Right cardiac atrium (tissue), 5 donors: ENCODE results near the gene ASTN2. TPM values are rescaled to one million over a fixed set of nuclear protein-coding genes. Genes with fewer than 3 reads are reported as not detected.

Source experiments
- ATAC-seq, 2 donors: fragments of 200-7000 bp; cut with Tn5 transposase; one replicate each; pipeline versions ENCODE4 v1.8.0 to v1.9.1; 2020; ENCODE audit warnings: moderate library complexity in 2 of 2, mild to moderate bottlenecking in 1 of 2
- DNase-seq, 3 donors: peaks; one replicate each; pipeline ENCODE4 v3.0.0-alpha.2; 2020
- H3K27ac ChIP-seq: one replicate; pipeline ENCODE4 v1.5.1; 2013; ENCODE audit warnings: mild to moderate bottlenecking, low read length, control low read depth, moderate library complexity
- H3K27me3 ChIP-seq: one replicate; pipeline ENCODE4 v1.6.1; 2013; ENCODE audit not compliant: control insufficient read depth, insufficient read depth
- H3K4me1 ChIP-seq: one replicate; pipeline ENCODE4 v1.6.1; 2013; ENCODE audit warnings: low read length; ENCODE audit not compliant: control insufficient read depth, insufficient read depth
- H3K4me3 ChIP-seq: one replicate; pipeline ENCODE4 v1.5.1; 2013; ENCODE audit warnings: low read length, control low read depth
- H3K9me3 ChIP-seq: one replicate; pipeline ENCODE4 v1.6.1; 2013; ENCODE audit warnings: low read length; ENCODE audit not compliant: control insufficient read depth
- WGBS: extraction: QIAGEN DNeasy Blood & Tissue Kit; methylation state at CpG from one replicate; pipeline ENCODE4 v1.1.7; 2013; 5-methylcytosine and 5-hydroxymethylcytosine counted together
- intact Hi-C, 4 donors: fragments of 100-400 bp; cut with DNase I; formaldehyde crosslinking; loops; one replicate each; pipeline versions ENCODE4 v1.11.0 to v1.14.0; 2022 to 2023
- long read RNA-seq, 4 donors: library from polyadenylated mRNA; unstranded; transcript quantifications; one replicate each; pipeline ENCODE4 v2.0.0, GENCODE V29; 2020 to 2021
- polyA plus RNA-seq: library from polyadenylated mRNA; stranded (reverse); fragments of 200-250 nt; gene quantifications from one replicate; pipeline ENCODE4 v1.2.3, GENCODE V29; 2013
- total RNA-seq, 4 donors: library from RNA; stranded (reverse); fragmentation: NEBNext Ultra II Directional; extraction: Animal tissue kit (Norgen Biotek cat#: 25700); gene quantifications; one replicate each; pipeline ENCODE4 v1.2.1, GENCODE V29; 2021
- donor health status: healthy with polysubstance abuse.
- donor health status: DM: no; HTN: yes; CAD: no.
- donor health status: DM: no; HTN: no; CAD: no.
- donor health status: DM: no; HTN: yes; CAD: no; lungs with severe emphysema.
- donor health status: DM: yes; HTN: yes; CAD: no.

ASTN2 gene
- total RNA-seq, result 10 to 100 TPM; 58.3 to 79.3 (median 62.3) TPM
- 18.1 TPM for polyA plus RNA-seq
- long read RNA-seq, donor 1, full-length matches to known transcripts, result 39 of 153 reads
- long read RNA-seq, donor 1, partial matches to known transcripts, result 50 of 153 reads
- long read RNA-seq, donor 1, other reads (novel, unspliced or antisense), result 64 of 153 reads
- long read RNA-seq, donor 2, full-length matches to known transcripts, result 58 of 144 reads
- long read RNA-seq, donor 2, partial matches to known transcripts, result 16 of 144 reads
- long read RNA-seq, donor 2, other reads (novel, unspliced or antisense), result 70 of 144 reads
- long read RNA-seq, donor 3, full-length matches to known transcripts, result 6 of 196 reads
- long read RNA-seq, donor 3, partial matches to known transcripts, result 131 of 196 reads
- long read RNA-seq, donor 3, other reads (novel, unspliced or antisense), result 59 of 196 reads
- long read RNA-seq, donor 4, full-length matches to known transcripts, result 76 of 132 reads
- long read RNA-seq, donor 4, partial matches to known transcripts, result 19 of 132 reads
- long read RNA-seq, donor 4, other reads (novel, unspliced or antisense), result 37 of 132 reads

- ATAC-seq (peak; percentile 59 to 73), DNase-seq (peak; percentile 44 to 82 (median 71))
- Histone ChIP-seq H3K27ac (no peak within 1 kb of the TSS), H3K4me1 (no peaks in the 10 kb centered on the region), H3K4me3 (peak within 1 kb of the TSS; percentile 50), H3K27me3 (no peaks in the 10 kb centered on the region), H3K9me3 (no peaks in the 10 kb centered on the region)
- intact Hi-C loops, result loop anchor here in 1 of 4 donors (10.0 kb wide), 1 partner anchor 150 kb away; no protein-coding TSS in a partner anchor
- WGBS, result under 1% methylated on average over 38 of the region's 48 CpGs
These were observed at the start of gene ASTN2 for GRCh38 chr9:117414906-117415331. Gene ASTN2 (minus strand): TSS chr9:117415057. CDS start chr9:117414938, 119 bp downstream.

- Histone ChIP-seq H3K27me3 (peaks cover 3% of the 10 kb centered on the region), H3K4me3 (no peak overlapping the region), H3K9me3 (no peaks in the 10 kb centered on the region), H3K27ac (no peak overlapping the region), H3K4me1 (no peaks in the 10 kb centered on the region)
- intact Hi-C loops, result no loop called here
- ATAC-seq (no peak), DNase-seq (no peak)
- WGBS, result 48% methylated on average over 4 of the region's 4 CpGs
These were observed 48.0 kb upstream of the ASTN2 start for GRCh38 chr9:117462861-117463260.

- ATAC-seq, result no peak
- intact Hi-C loops, result no loop called here
- no peaks in the 10 kb centered on the region for H3K9me3 ChIP-seq
- H3K4me1 ChIP-seq, result no peaks in the 10 kb centered on the region
- H3K4me3 ChIP-seq, result no peak overlapping the region
- peaks cover 3% of the 10 kb centered on the region for H3K27me3 ChIP-seq
- H3K27ac ChIP-seq, result no peak overlapping the region
- no peak for DNase-seq
- 64% methylated on average over 3 of the region's 3 CpGs for WGBS
These were observed 46.5 kb upstream of the ASTN2 start for GRCh38 chr9:117461386-117461785.

- intact Hi-C loops, result no loop called here
- WGBS, result 83% methylated on average over 3 of the region's 3 CpGs
- Histone ChIP-seq H3K27me3 (peaks cover 5% of the 10 kb centered on the region), H3K4me3 (no peak overlapping the region), H3K4me1 (no peaks in the 10 kb centered on the region), H3K27ac (no peak overlapping the region), H3K9me3 (no peaks in the 10 kb centered on the region)
- DNase-seq (no peak), ATAC-seq (no peak)
These were observed 45.9 kb upstream of the ASTN2 start for GRCh38 chr9:117460743-117461142.

- DNase-seq, result no peak
- intact Hi-C loops, result no loop called here
- Histone ChIP-seq H3K27me3 (peaks cover 5% of the 10 kb centered on the region), H3K27ac (no peak overlapping the region), H3K4me3 (no peak overlapping the region), H3K4me1 (no peaks in the 10 kb centered on the region), H3K9me3 (no peaks in the 10 kb centered on the region)
- no peak for ATAC-seq
These were observed 45.1 kb upstream of the ASTN2 start for GRCh38 chr9:117459913-117460312.

GRCh38 chr9:117458066-117458465 is 43.2 kb upstream of the ASTN2 start:
- H3K4me1 ChIP-seq, result no peaks in the 10 kb centered on the region
- no peak for DNase-seq
- H3K9me3 ChIP-seq, result no peaks in the 10 kb centered on the region
- intact Hi-C loops, result no loop called here
- peaks cover 5% of the 10 kb centered on the region for H3K27me3 ChIP-seq
- ATAC-seq, result no peak
- H3K4me3 ChIP-seq, result no peak overlapping the region
- no peak overlapping the region for H3K27ac ChIP-seq
- WGBS, result 78% methylated on average over 3 of the region's 3 CpGs

- H3K9me3 ChIP-seq, result no peaks in the 10 kb centered on the region
- intact Hi-C loops, result no loop called here
- no peaks in the 10 kb centered on the region for H3K4me1 ChIP-seq
- H3K27me3 ChIP-seq, result peaks cover 5% of the 10 kb centered on the region
- ATAC-seq (no peak), DNase-seq (no peak)
- H3K4me3 ChIP-seq, result no peak overlapping the region
- H3K27ac ChIP-seq, result no peak overlapping the region
These were observed 39.9 kb upstream of the ASTN2 start for GRCh38 chr9:117454711-117455110.

GRCh38 chr9:117453737-117454136 is 38.9 kb upstream of the ASTN2 start:
- intact Hi-C loops, result no loop called here
- Histone ChIP-seq H3K4me3 (no peak overlapping the region), H3K27ac (no peak overlapping the region), H3K4me1 (no peaks in the 10 kb centered on the region), H3K9me3 (no peaks in the 10 kb centered on the region), H3K27me3 (peaks cover 5% of the 10 kb centered on the region)
- DNase-seq, result no peak
- WGBS, result 84% methylated on average over 1 of the region's 1 CpG
- no peak for ATAC-seq

- WGBS, result 60% methylated on average over 2 of the region's 2 CpGs
- ATAC-seq, result no peak
- Histone ChIP-seq H3K27ac (no peak overlapping the region), H3K9me3 (no peaks in the 10 kb centered on the region), H3K4me1 (no peaks in the 10 kb centered on the region), H3K4me3 (no peak overlapping the region), H3K27me3 (peaks cover 3% of the 10 kb centered on the region)
- DNase-seq, result no peak
- intact Hi-C loops, result no loop called here
These were observed 36.5 kb upstream of the ASTN2 start for GRCh38 chr9:117451311-117451710.

- ATAC-seq, result no peak
- no peak for DNase-seq
- intact Hi-C loops, result no loop called here
- Histone ChIP-seq H3K4me3 (no peak overlapping the region), H3K27me3 (no peaks in the 10 kb centered on the region), H3K4me1 (no peaks in the 10 kb centered on the region), H3K27ac (no peak overlapping the region), H3K9me3 (no peaks in the 10 kb centered on the region)
- WGBS, result 59% methylated on average over 3 of the region's 3 CpGs
These were observed 33.2 kb upstream of the ASTN2 start for GRCh38 chr9:117448066-117448465.

- Histone ChIP-seq H3K27me3 (no peaks in the 10 kb centered on the region), H3K4me3 (no peak overlapping the region)
- 90% methylated on average over 5 of the region's 5 CpGs for WGBS
These were observed 30.8 kb upstream of the ASTN2 start for GRCh38 chr9:117445631-117446030.

More at GRCh38 chr9:117445631-117446030, 30.8 kb upstream of the ASTN2 start:
- Histone ChIP-seq H3K9me3 (no peaks in the 10 kb centered on the region), H3K4me1 (no peaks in the 10 kb centered on the region), H3K27ac (no peak overlapping the region)
- intact Hi-C loops, result no loop called here
- no peak for DNase-seq
- ATAC-seq, result no peak
